ENCODE data around the gene SDC4. TPM values are rescaled to one million over a fixed set of nuclear protein-coding genes. Genes with fewer than 3 reads are reported as not detected.

The SDC4 gene
- total and polyA plus RNA-seq, 9 of the 15 experiments (the other 6 are each of a cell fraction or from before 2014, with no cell fraction given), result 2.1 to 10.7 (median 6.3) TPM

- Histone ChIP-seq H2AFZ (ENCODE audit: low read depth, low read length) (no peak overlapping the region), H3K4me3 (no peak overlapping the region), H3K36me3 (ENCODE audit: control insufficient read depth, insufficient read depth, low read length) (no peaks in the 10 kb centered on the region), H3K27ac (ENCODE audit: extremely low read depth, low read depth, low read length) (no peak overlapping the region), H3K79me2 (ENCODE audit: control insufficient read depth, insufficient read depth, low read length) (no peaks in the 10 kb centered on the region), H3K9ac (ENCODE audit: insufficient read depth in 1 of 2, low read depth in 2 of 2, low read length in 2 of 2) (no peak overlapping the region), H3K9me1 (ENCODE audit: control insufficient read depth, insufficient read depth, low read length) (no peaks in the 10 kb centered on the region), H3K9me3 (replicated peaks; ENCODE audit: control insufficient read depth, insufficient read depth, low read depth, low read length) (no peaks in the 10 kb centered on the region), H3K4me2 (ENCODE audit: insufficient read depth, low read length) (no peak overlapping the region), H4K20me1 (replicated peaks; ENCODE audit: control insufficient read depth, insufficient read depth, low read length) (no peaks in the 10 kb centered on the region), H3K27me3 (ENCODE audit: control insufficient read depth in 2 of 2, insufficient read depth in 2 of 2, low read length in 2 of 2) (no peaks in the 10 kb centered on the region), H3K4me1 (replicated peaks in 1 of 2; ENCODE audit: control insufficient read depth in 2 of 2, insufficient read depth in 2 of 2, low read length in 2 of 2) (peaks cover 0 to 3% of the 10 kb centered on the region in 2 experiments; a peak in 1 of 5 replicates)
- TF ChIP-seq, protein P1, sequence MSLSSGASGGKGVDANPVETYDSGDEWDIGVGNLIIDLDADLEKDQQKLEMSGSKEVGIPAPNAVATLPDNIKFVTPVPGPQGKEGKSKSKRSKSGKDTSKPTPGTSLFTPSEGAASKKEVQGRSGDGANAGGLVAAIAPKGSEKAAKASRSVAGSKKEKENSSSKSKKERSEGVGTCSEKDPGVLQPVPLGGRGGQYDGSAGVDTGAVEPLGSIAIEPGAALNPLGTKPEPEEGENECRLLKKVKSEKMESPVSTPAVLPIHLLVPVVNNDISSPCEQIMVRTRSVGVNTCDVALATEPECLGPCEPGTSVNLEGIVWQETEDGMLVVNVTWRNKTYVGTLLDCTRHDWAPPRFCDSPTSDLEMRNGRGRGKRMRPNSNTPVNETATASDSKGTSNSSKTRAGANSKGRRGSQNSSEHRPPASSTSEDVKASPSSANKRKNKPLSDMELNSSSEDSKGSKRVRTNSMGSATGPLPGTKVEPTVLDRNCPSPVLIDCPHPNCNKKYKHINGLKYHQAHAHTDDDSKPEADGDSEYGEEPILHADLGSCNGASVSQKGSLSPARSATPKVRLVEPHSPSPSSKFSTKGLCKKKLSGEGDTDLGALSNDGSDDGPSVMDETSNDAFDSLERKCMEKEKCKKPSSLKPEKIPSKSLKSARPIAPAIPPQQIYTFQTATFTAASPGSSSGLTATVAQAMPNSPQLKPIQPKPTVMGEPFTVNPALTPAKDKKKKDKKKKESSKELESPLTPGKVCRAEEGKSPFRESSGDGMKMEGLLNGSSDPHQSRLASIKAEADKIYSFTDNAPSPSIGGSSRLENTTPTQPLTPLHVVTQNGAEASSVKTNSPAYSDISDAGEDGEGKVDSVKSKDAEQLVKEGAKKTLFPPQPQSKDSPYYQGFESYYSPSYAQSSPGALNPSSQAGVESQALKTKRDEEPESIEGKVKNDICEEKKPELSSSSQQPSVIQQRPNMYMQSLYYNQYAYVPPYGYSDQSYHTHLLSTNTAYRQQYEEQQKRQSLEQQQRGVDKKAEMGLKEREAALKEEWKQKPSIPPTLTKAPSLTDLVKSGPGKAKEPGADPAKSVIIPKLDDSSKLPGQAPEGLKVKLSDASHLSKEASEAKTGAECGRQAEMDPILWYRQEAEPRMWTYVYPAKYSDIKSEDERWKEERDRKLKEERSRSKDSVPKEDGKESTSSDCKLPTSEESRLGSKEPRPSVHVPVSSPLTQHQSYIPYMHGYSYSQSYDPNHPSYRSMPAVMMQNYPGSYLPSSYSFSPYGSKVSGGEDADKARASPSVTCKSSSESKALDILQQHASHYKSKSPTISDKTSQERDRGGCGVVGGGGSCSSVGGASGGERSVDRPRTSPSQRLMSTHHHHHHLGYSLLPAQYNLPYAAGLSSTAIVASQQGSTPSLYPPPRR (CRISPR knock-in tag; IDR thresholded peaks at IDR 0.05; ENCODE audit: borderline replicate concordance), result no peak
- no peak for TF ChIP-seq ESRRB (CRISPR knock-in tag; IDR thresholded peaks at IDR 0.05; ENCODE audit: borderline replicate concordance)
- no peak for TF ChIP-seq SRSF1 (IDR thresholded peaks at IDR 0.05; ENCODE audit: low read depth, low read length)
- TF ChIP-seq YY1 (IDR thresholded peaks at IDR 0.05; ENCODE audit: borderline replicate concordance in 1 of 3, control insufficient read depth in 1 of 3, extremely low read depth in 1 of 3, insufficient read depth in 3 of 3, insufficient read length in 1 of 3, insufficient replicate concordance in 2 of 3, low read depth in 1 of 3, low read length in 2 of 3), result no peak
- TF ChIP-seq ZKSCAN8 (CRISPR knock-in tag; IDR thresholded peaks at IDR 0.05), result no peak
- no peak for TF ChIP-seq LCOR (CRISPR knock-in tag; IDR thresholded peaks at IDR 0.05)
- TF ChIP-seq HNRNPLL (IDR thresholded peaks at IDR 0.05; ENCODE audit: low read depth, low read length, poor library complexity, severe bottlenecking), result no peak
- TF ChIP-seq NFXL1 (CRISPR knock-in tag; IDR thresholded peaks at IDR 0.05), result no peak
- no peak for TF ChIP-seq HMGN3 (IDR thresholded peaks at IDR 0.05; ENCODE audit: borderline replicate concordance, extremely low read depth, insufficient read length, low read depth, low read length)
- in situ Hi-C loops (cut with MboI) (no loop called here), intact Hi-C loops (cut with micrococcal nuclease) (no loop called here)
- ATAC-seq (no peak), DNase-seq (ENCODE audit: extremely low read depth in 1 of 4, low spot score in 3 of 4) (no peak), FAIRE-seq (no peak)
- no TSS peak for BruUV-seq (replicated peaks)
- CTCF ChIA-PET (ENCODE audit: low intra/inter-chr PET ratio), result no interaction called here
- WGBS (ENCODE audit: insufficient coverage, low coverage, missing lambda C conversion rate), result 32% methylated on average over 3 of the region's 3 CpGs
- POLR2A ChIA-PET, result interaction anchor here (0.7 to 1.3 kb wide), 2 partner anchors 13 to 16 kb away, joined by 3 read pairs; no protein-coding TSS in a partner anchor
Measured at GRCh38 chr20:45392733-45393132, 44.5 kb upstream of the SDC4 start.

All from K562 (cell line).